NOMO-1 (cell line): Measurements from ENCODE around the gene NUS1.
A peak's percentile ranks its signal among the peaks of the same experiment; 100 is the strongest.
"Not testable (repeated sequence)": the region's sequence is repeated elsewhere in the genome, so short reads cannot be mapped to it uniquely, and the experiment has no call there.

Source experiments
- DNase-seq, 2 experiments: peaks; one replicate each; lab custom pipeline; 2025; ENCODE audit not compliant: unreplicated experiment in 2 of 2; lab: John Stamatoyannopoulos, UW

The NUS1 gene

DNA sequence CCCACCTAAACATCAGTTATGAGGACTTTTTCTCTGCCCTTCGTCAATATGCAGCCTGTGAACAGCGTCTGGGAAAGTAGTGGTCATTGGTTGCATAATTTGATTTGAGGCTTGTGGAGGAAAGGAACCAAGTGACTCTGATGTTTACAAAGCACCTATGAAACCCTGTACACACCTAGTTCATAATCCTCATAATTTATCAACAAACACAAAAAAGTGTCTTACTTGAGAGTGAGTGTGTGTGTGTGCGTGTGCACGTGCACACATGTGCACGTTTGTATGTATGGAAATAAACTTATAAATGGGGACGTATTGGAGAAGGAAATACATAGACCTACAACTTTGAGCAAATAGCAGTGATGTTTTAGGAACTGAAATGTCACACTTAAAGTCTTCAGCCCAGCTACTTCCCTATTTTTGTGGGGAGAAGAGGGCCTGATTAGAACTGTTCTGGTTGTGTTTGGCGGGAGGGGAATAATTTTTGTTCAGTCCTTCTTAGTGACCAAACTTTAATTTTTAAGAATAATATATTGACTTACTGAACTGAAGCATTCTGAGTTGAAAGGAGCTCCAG lies 31.8 kb downstream of the NUS1 start:
- peak in 1 of 2 experiments; percentile 45 for DNase-seq

DNA sequence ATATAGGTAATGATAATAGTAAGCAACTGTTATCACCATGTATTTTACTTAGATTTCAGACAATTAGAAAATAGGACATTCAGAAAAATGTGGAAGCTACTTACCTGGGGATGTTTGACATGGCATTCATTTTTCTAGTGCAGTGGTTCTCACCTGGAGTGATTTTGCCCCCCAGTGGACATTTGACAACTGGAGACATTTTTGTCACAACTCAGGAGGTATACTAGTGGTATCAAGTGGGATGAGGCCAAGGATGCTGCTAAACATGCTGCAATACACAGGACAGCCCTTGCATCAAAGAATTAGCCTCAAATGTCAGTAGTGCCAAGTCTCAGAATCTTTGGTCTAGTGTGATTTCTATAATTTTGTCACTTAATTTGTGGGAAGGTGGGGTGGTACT lies 36.1 kb downstream of the NUS1 start:
- no peak for DNase-seq

DNA sequence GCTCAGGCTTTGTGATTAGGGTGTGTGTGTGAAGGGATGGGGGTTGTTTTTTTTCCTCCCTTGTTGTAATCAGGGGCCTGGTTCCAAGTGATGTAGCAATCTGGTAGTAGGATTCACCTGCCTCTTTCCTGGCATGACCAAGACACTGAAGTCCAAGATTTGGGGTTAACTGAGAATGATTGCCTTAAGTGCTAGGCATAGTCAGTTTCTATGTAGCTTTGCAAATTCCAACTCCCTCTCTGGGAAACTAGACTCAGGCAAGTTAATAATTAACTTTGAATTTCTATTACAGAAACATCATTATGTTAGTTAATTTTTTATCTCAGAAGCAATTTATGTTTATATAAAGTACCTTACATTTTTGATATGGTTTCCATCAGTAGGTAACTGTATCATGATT lies 43.6 kb downstream of the NUS1 start:
- DNase-seq = no peak

DNA sequence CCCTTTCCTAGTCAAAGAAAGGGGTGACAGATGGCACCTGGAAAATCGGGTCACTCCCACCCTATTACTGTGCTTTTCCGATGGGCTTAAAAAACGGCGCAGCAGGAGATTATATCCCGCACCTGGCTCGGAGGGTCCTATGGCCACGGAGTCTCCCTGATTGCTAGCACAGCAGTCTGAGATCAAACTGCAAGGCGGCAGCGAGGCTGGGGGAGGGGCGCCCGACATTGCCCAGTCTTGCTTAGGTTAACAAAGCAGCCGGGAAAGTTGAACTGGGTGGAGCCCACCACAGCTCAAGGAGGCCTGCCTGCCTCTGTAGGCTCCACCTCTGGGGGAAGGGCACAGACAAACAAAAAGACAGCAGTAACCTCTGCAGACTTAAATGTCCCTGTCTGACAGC lies 46.3 kb downstream of the NUS1 start:
- not testable (repeated sequence) for DNase-seq

DNA sequence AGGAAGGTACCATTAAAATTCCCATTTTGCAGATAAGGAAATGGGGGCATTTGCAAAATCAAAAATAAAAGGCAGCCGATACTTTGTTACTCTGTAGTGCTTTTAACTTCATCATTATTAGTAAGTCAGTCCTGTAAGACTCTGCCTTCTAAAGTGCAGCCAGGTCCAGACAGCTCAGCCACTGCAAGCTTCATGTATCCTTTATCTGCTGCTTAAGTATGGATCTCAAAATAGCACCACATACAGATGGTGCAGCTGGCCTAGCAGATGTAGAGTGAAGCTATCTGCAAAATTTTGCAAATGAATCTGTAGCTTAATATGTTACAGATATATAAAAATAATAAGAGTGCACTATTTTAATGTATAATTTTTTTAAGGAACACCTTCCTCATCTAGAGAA lies 53.4 kb downstream of the NUS1 start:
- DNase-seq = no peak

DNA sequence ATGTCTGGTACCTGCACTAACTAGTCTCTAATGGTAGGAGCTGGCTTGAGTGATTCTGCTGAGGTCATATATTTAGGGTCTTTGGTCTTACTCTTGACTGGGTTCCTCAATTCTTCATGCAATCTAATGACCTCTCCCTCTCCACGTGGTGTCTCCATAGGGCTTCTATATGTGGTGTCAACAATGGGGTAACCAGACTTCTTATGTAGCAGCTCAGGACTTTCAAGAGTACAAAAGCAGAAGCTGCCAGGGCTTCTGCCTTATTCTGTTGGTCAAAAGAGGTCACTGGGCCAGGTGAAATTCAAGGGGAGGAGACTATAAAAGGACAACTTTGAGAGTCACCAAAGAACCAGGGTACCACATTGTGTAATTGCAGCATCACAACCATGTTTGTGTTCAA lies 54.3 kb downstream of the NUS1 start:
- peak in 1 of 2 experiments; percentile 41 for DNase-seq

DNA sequence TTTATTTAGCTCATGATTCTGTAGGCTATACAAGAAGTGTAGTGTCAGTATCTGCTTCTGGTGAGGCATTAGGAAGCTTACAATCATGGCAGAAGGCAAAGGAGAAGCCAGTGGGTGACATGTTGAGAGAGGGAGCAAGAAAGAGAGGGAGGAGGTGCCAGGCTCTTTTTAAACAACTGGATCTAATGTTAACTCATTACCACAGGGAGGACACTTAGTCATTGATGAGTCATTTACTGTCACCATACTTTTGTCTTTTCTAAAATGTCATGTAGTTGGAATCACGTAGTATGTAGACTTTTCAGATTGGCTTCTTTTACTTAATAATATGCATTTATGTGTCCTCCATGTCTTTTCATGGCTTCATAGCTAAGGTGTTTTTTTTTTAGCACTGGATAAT lies 58.1 kb downstream of the NUS1 start:
- peak in 1 of 2 experiments; percentile 2 for DNase-seq

DNA sequence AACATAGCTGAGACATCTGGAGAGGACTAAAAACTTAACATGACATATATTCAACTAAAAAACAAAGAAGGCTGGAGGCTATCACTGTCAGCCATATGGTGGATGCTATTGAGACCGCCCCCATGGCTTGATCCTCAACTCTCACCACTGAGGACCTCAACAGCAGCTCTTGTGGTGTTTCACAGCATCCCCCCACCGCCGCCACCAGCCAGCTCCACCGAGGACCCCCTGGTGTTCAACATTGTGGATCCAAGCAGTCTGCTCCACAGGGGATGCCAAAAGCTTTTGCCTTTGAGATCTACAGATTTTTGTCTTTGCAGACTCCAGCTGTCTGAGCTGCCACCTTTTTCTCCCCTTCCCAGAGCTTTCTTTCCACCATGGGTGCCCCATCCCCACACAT lies 64.6 kb downstream of the NUS1 start:
- DNase-seq = no peak

DNA sequence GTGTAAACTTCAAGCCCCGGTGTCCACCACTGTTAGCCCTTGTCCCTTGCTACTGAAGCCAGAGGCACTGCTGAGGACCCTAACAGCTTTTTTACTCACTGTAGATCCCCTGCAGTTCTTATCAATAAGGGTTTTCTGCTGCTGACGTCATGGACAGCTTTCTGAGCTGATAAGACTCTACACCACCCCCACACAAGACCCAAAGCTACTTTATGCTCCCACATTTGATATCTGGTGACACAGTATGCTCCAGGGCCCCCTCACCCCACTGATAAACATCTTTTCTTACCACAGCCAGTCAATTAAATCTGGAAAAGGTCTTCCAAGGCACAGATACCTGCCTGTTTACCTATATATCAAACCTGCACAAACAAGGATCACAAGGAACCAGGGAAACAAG lies 65.3 kb downstream of the NUS1 start:
- no peak for DNase-seq

DNA sequence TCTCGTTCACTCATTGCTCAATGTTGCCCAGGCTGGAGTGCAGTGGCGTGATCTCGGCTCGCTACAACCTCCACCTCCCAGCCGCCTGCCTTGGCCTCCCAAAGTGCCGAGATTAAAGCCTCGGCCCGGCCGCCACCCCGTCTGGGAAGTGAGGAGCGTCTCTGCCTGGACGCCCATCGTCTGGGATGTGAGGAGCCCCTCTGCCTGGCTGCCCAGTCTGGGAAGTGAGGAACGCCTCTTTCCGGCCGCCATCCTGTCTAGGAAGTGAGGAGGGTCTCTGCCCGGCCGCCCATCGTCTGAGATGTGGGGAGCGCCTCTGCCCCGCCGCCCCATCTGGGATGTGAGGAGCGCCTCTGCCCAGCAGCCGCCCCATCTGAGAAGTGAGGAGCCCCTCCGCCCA lies 75.4 kb downstream of the NUS1 start:
- not testable (repeated sequence) for DNase-seq
